Peyer's patch (tissue), 4 donors: ENCODE measurements around the gene KLHL25.

ENCODE experiments used
- CTCF ChIP-seq, 6 experiments: fragments of 450-650 bp in 4 of 6; fragments of 200-600 bp in 2 of 6; sonication (generic) in 1 of 6; IDR thresholded peaks; one replicate each; pipeline ENCODE4 v1.5.1; 2017 to 2019; ENCODE audit warnings: antibody characterized with exemption in 6 of 6, mild to moderate bottlenecking in 3 of 6, moderate library complexity in 1 of 6
- POLR2A ChIP-seq, 2 donors: fragments of 450-650 bp; IDR thresholded peaks; one replicate each; pipeline ENCODE4 v1.5.1; 2017; ENCODE audit warnings: antibody characterized with exemption in 2 of 2, mild to moderate bottlenecking in 2 of 2, moderate library complexity in 2 of 2

- TF ChIP-seq POLR2A (IDR thresholded peaks at IDR 0.05) = no peak
- TF ChIP-seq CTCF (IDR thresholded peaks at IDR 0.05) = no peak
Measured at GRCh38 chr15:85770096-85771041, 24.4 kb downstream of the KLHL25 start.
